ENCODE data around the gene KCNMA1.

The KCNMA1 gene

GRCh38 chr10:77507291-77507880, 130.2 kb downstream of the KCNMA1 start:
- TF ChIP-seq CTCF (IDR thresholded peaks at IDR 0.05; ENCODE audit: low read depth, low read length) = no peak
- no peak overlapping the region for H3K4me3 ChIP-seq (ENCODE audit: low read depth, low read length)

GRCh38 chr10:77506517-77507200, 130.9 kb downstream of the KCNMA1 start:
- no peak for TF ChIP-seq CTCF (IDR thresholded peaks at IDR 0.05; ENCODE audit: low read depth, low read length)
- H3K4me3 ChIP-seq (ENCODE audit: low read depth, low read length) = no peak overlapping the region; the same call in 1 of the 2 replicates

- TF ChIP-seq CTCF (IDR thresholded peaks at IDR 0.05; ENCODE audit: low read depth, low read length) = no peak
- H3K4me3 ChIP-seq (ENCODE audit: low read depth, low read length) = no peak overlapping the region; the same call in none of the 2 replicates
Measured at GRCh38 chr10:77505431-77506334, 131.9 kb downstream of the KCNMA1 start.

- TF ChIP-seq CTCF (IDR thresholded peaks at IDR 0.05; ENCODE audit: low read depth, low read length) = no peak
- no peak overlapping the region for H3K4me3 ChIP-seq (ENCODE audit: low read depth, low read length)
Measured at GRCh38 chr10:77504873-77505257, 132.7 kb downstream of the KCNMA1 start.

GRCh38 chr10:77504196-77504872, 133.3 kb downstream of the KCNMA1 start:
- TF ChIP-seq CTCF (IDR thresholded peaks at IDR 0.05; ENCODE audit: low read depth, low read length) = no peak
- no peak overlapping the region for H3K4me3 ChIP-seq (ENCODE audit: low read depth, low read length)

GRCh38 chr10:77501846-77502261, 135.8 kb downstream of the KCNMA1 start:
- H3K4me3 ChIP-seq (ENCODE audit: low read depth, low read length) = no peak overlapping the region
- TF ChIP-seq CTCF (IDR thresholded peaks at IDR 0.05; ENCODE audit: low read depth, low read length) = no peak
